ENCODE data around the gene APBB3. TPM values are rescaled to one million over a fixed set of nuclear protein-coding genes. Genes with fewer than 3 reads are reported as not detected.

APBB3 gene
- total RNA-seq, 2 donors from 2014 or later, result 12.8 to 25.8 TPM

GRCh38 chr5:140542972-140543371, 21.4 kb downstream of the APBB3 start:
- Mint-ChIP-seq H3K36me3 (peaks cover 25% of the 10 kb centered on the region), H3K27me3 (no peaks in the 10 kb centered on the region), H3K4me3 (no peak overlapping the region), H3K27ac (no peak overlapping the region), H3K9me3 (no peaks in the 10 kb centered on the region), H3K4me1 (ENCODE audit: low read depth in 2 of 2) (peaks cover 3 to 10% of the 10 kb centered on the region in 2 donors)
- DNase-seq (ENCODE audit: low spot score) (no peak), ATAC-seq (no peak)

- Mint-ChIP-seq H3K9me3 (no peaks in the 10 kb centered on the region), H3K4me1 (ENCODE audit: low read depth in 2 of 2) (peaks cover 1 to 5% of the 10 kb centered on the region in 2 donors), H3K4me3 (no peak overlapping the region), H3K27me3 (no peaks in the 10 kb centered on the region), H3K36me3 (peaks cover 25% of the 10 kb centered on the region), H3K27ac (no peak overlapping the region)
- ATAC-seq (no peak), DNase-seq (ENCODE audit: low spot score) (no peak)
Observed at GRCh38 chr5:140540227-140540626, 24.2 kb downstream of the APBB3 start.

- no peaks in the 10 kb centered on the region for H3K27me3 Mint-ChIP-seq
- peaks cover 16% of the 10 kb centered on the region for H3K36me3 Mint-ChIP-seq
- DNase-seq (ENCODE audit: low spot score) (no peak), ATAC-seq (no peak)
- H3K9me3 Mint-ChIP-seq, result no peaks in the 10 kb centered on the region
- no peaks in the 10 kb centered on the region for H3K4me1 Mint-ChIP-seq (ENCODE audit: low read depth in 2 of 2)
- no peak overlapping the region for H3K4me3 Mint-ChIP-seq
- peak overlapping the region in 1 of 2 donors; percentile 18 for H3K27ac Mint-ChIP-seq
Observed at GRCh38 chr5:140524003-140524402, 40.4 kb downstream of the APBB3 start.

GRCh38 chr5:140513124-140513523, 51.3 kb downstream of the APBB3 start:
- Mint-ChIP-seq H3K36me3 (peaks cover 20% of the 10 kb centered on the region), H3K9me3 (no peaks in the 10 kb centered on the region), H3K27me3 (no peaks in the 10 kb centered on the region), H3K4me1 (ENCODE audit: low read depth in 2 of 2) (no peaks in the 10 kb centered on the region), H3K4me3 (no peak overlapping the region), H3K27ac (no peak overlapping the region)
- DNase-seq (ENCODE audit: low spot score) (no peak), ATAC-seq (no peak)

GRCh38 chr5:140509898-140510297, 54.5 kb downstream of the APBB3 start:
- Mint-ChIP-seq H3K4me3 (no peak overlapping the region), H3K27me3 (no peaks in the 10 kb centered on the region), H3K36me3 (peaks cover 12% of the 10 kb centered on the region), H3K4me1 (ENCODE audit: low read depth in 2 of 2) (no peaks in the 10 kb centered on the region), H3K27ac (no peak overlapping the region), H3K9me3 (no peaks in the 10 kb centered on the region)
- ATAC-seq, result no peak
- DNase-seq (ENCODE audit: low spot score), result no peak

Other genes with a start within 250 kb of the APBB3 start
- 10 to 100 TPM; 56.0 to 63.0 TPM for gene HBEGF, start 218.0 kb downstream of the APBB3 start, total RNA-seq
- gene SLC4A9, start 204.4 kb downstream of the APBB3 start, total RNA-seq, result not detected
- 100 to 1,000 TPM; 136 to 156 TPM for gene ANKHD1, start 162.8 kb downstream of the APBB3 start, total RNA-seq
- 1 to 10 TPM; 7.0 to 8.6 TPM for gene EIF4EBP3, start 16.9 kb downstream of the APBB3 start, total RNA-seq
- gene SRA1, start 7.1 kb downstream of the APBB3 start, total RNA-seq, result 10 to 100 TPM; 61.4 to 64.7 TPM
- 10 to 100 TPM; 73.8 to 97.3 TPM for gene SLC35A4, start 230 bp upstream of the APBB3 start, total RNA-seq
- gene CD14, start 68.6 kb upstream of the APBB3 start, total RNA-seq, result under 1 TPM; 0.92 to 1.00 TPM
- gene TMCO6, start 74.9 kb upstream of the APBB3 start, total RNA-seq, result 10 to 100 TPM; 11.6 to 30.3 TPM
- 10 to 100 TPM; 56.2 to 56.8 TPM for gene NDUFA2, start 83.0 kb upstream of the APBB3 start, total RNA-seq
- gene IK, start 83.2 kb upstream of the APBB3 start, total RNA-seq, result 10 to 100 TPM; 78.9 to 93.2 TPM
- 10 to 100 TPM; 43.7 to 52.7 TPM for gene WDR55, start 100.3 kb upstream of the APBB3 start, total RNA-seq
- 1 to 10 TPM; 3.3 to 7.8 TPM for gene DND1, start 109.0 kb upstream of the APBB3 start, total RNA-seq
- 100 to 1,000 TPM; 104 to 113 TPM for gene HARS1, start 126.8 kb upstream of the APBB3 start, total RNA-seq
- gene HARS2, start 126.9 kb upstream of the APBB3 start, total RNA-seq, result 10 to 100 TPM; 28.2 to 33.9 TPM
- 10 to 100 TPM; 57.0 to 62.1 TPM for gene ZMAT2, start 135.8 kb upstream of the APBB3 start, total RNA-seq
- not detected for gene PCDHA1, start 221.5 kb upstream of the APBB3 start, total RNA-seq
- not detected for gene PCDHA2, start 230.3 kb upstream of the APBB3 start, total RNA-seq
- gene PCDHA3, start 236.5 kb upstream of the APBB3 start, total RNA-seq, result not detected
- gene PCDHA4, start 242.5 kb upstream of the APBB3 start, total RNA-seq, result not detected